Measurements from ENCODE around the gene HTT. TPM values are rescaled to one million over a fixed set of nuclear protein-coding genes. Genes with fewer than 3 reads are reported as not detected.
A peak's percentile ranks its signal among the peaks of the same experiment; 100 is the strongest.

Gene HTT
- total RNA-seq, 1 donor from 2014 or later, result 38.5 TPM

DNA sequence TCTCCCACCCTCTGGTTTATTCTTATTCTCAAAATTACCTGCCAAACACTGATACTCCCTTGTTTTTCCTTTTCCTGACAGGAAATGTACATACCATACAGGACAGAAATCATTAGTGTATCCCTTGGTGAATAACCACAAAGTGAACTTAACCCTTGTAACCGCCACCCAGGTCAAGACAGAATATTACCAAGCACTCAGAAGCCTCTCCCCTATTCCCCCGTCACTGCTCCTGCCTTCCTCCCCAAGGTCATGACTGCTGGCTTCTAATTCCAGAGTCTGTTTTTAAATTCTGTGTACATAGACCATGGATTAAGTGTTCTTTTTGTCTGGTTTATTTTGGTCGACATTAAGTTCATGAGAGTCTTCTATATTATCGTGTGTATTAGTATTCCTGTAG is 37.7 kb downstream of the HTT start:
- Mint-ChIP-seq H3K4me3 (ENCODE audit: unreplicated experiment) (no peak overlapping the region), H3K36me3 (ENCODE audit: low read depth) (peaks cover 23% of the 10 kb centered on the region), H3K9me3 (ENCODE audit: low read depth) (no peaks in the 10 kb centered on the region), H3K4me1 (ENCODE audit: low read depth) (peaks cover 37% of the 10 kb centered on the region), H3K27ac (ENCODE audit: unreplicated experiment) (peak overlapping the region; percentile 15), H3K27me3 (ENCODE audit: low read depth) (no peaks in the 10 kb centered on the region)
- DNase-seq (ENCODE audit: low spot score), result no peak
- TF ChIP-seq, protein P1, sequence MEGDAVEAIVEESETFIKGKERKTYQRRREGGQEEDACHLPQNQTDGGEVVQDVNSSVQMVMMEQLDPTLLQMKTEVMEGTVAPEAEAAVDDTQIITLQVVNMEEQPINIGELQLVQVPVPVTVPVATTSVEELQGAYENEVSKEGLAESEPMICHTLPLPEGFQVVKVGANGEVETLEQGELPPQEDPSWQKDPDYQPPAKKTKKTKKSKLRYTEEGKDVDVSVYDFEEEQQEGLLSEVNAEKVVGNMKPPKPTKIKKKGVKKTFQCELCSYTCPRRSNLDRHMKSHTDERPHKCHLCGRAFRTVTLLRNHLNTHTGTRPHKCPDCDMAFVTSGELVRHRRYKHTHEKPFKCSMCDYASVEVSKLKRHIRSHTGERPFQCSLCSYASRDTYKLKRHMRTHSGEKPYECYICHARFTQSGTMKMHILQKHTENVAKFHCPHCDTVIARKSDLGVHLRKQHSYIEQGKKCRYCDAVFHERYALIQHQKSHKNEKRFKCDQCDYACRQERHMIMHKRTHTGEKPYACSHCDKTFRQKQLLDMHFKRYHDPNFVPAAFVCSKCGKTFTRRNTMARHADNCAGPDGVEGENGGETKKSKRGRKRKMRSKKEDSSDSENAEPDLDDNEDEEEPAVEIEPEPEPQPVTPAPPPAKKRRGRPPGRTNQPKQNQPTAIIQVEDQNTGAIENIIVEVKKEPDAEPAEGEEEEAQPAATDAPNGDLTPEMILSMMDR (IDR thresholded peaks at IDR 0.05), result no peak

DNA sequence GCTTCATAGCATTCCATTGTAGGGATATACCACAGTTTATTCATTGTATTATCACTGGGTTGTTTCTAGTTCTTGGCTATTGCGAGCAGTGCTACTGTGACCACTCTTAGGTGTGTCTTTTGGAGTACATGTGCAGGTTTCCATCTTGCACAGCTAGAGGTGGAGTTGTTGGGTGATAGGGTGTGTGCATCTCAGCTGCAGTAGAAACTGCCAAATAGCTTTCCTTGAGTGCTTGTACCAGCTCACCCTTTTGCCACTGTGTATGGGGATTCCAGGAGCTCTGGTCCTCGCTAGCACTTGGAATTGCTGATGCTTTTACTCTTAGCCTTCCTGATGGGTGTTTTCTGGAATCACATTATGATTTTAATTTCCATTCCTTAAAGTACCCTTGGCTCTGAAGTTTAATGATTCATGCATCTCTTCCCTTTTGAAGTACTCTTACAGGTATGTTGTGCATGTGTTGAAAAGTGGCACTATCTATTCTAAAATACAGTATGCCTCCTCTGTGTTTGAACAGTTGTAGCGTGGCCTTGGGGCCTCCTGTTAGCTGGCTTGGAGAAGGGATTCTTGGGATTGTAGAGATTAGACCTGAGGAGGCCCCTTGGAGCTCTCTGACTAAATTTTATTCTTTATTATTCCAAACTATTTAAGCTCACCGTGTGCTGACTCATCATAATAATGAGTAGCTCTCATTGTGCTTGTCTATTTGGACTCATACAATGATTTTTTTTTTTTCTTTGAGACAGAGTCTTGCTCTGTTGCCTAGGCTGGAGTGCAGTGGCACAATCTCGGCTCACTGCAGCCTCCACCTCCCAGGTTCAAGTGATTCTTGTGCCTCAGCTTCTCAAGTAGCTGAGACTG is 38.4 kb downstream of the HTT start:
- Mint-ChIP-seq H3K4me1 (ENCODE audit: low read depth) (peaks cover 30% of the 10 kb centered on the region), H3K27me3 (ENCODE audit: low read depth) (no peaks in the 10 kb centered on the region), H3K36me3 (ENCODE audit: low read depth) (peaks cover 24% of the 10 kb centered on the region), H3K9me3 (ENCODE audit: low read depth) (no peaks in the 10 kb centered on the region), H3K4me3 (ENCODE audit: unreplicated experiment) (no peak overlapping the region), H3K27ac (ENCODE audit: unreplicated experiment) (no peak overlapping the region)
- no peak for DNase-seq (ENCODE audit: low spot score)
- TF ChIP-seq, protein P1 (IDR thresholded peaks at IDR 0.05), result no peak

DNA sequence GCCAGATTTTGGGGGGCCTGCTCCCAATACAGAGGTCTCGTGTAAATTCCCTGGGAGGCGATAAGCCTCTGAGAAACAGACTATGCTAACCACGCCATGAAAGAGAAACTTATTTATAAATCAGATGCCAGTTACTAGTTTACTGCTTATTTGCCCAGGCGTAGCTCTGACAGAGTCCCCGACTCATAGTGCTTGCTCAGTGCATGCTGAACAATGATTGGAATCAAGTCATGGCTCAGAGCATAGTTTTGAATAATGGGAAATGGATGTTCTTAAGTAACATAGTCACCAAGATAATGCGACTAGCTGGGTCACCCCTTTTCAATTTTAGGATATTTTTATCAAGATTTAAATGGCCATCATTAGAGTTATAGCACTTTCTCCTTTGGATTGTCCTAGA is 39.9 kb downstream of the HTT start:
- no peak for DNase-seq (ENCODE audit: low spot score)
- Mint-ChIP-seq H3K4me1 (ENCODE audit: low read depth) (peaks cover 24% of the 10 kb centered on the region), H3K4me3 (ENCODE audit: unreplicated experiment) (no peak overlapping the region), H3K36me3 (ENCODE audit: low read depth) (peaks cover 25% of the 10 kb centered on the region), H3K27me3 (ENCODE audit: low read depth) (no peaks in the 10 kb centered on the region), H3K27ac (ENCODE audit: unreplicated experiment) (no peak overlapping the region), H3K9me3 (ENCODE audit: low read depth) (no peaks in the 10 kb centered on the region)
- TF ChIP-seq, protein P1 (IDR thresholded peaks at IDR 0.05), result no peak

DNA sequence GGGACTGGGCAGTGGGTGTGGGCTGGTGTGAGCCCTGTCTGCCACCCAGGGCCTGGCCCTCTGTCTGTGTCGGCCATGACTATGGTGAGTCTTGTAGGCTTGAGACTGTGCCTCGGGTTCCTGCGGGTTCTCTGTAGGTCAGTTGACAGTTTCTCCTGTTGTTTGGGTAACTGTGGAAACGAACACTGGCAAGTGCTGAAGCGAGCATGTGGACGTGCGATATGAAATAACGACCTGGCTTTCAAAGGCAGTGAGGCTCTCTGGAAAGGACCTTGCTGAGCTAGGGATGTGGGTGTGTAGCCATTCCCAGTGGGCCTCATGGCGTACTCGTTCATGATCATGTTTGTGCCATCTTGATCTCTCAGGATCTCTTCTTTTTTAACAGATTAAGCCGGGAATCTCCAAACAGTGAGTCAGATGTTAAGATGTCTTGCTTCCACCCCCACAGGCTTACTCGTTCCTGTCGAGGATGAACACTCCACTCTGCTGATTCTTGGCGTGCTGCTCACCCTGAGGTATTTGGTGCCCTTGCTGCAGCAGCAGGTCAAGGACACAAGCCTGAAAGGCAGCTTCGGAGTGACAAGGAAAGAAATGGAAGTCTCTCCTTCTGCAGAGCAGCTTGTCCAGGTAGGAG is 41.3 kb downstream of the HTT start:
- Mint-ChIP-seq H3K27ac (ENCODE audit: unreplicated experiment) (no peak overlapping the region), H3K9me3 (ENCODE audit: low read depth) (no peaks in the 10 kb centered on the region), H3K36me3 (ENCODE audit: low read depth) (peaks cover 22% of the 10 kb centered on the region), H3K4me1 (ENCODE audit: low read depth) (peaks cover 20% of the 10 kb centered on the region), H3K4me3 (ENCODE audit: unreplicated experiment) (no peak overlapping the region), H3K27me3 (ENCODE audit: low read depth) (no peaks in the 10 kb centered on the region)
- DNase-seq (ENCODE audit: low spot score), result no peak
- TF ChIP-seq, protein P1 (IDR thresholded peaks at IDR 0.05), result no peak

DNA sequence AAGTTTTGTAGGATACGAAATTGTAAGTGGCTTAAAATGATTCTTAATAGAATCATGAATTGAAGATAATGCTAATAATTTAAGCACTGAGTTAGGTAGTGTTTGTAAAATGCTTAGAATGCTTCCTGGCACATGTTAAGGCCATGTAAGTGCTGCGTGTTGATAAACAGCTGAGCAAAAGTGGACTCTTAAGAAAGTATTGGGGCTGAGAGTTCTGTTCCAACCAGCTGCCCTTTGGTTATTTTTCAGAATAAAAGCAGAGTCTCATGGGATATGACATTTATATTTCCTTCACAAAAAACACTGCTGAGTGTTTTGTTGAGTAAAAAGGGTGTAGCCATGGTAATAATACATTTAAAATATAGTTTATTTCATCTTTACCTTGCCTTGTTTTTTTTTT is 42.5 kb downstream of the HTT start:
- TF ChIP-seq, protein P1 (IDR thresholded peaks at IDR 0.05), result no peak
- peaks cover 20% of the 10 kb centered on the region for H3K36me3 Mint-ChIP-seq (ENCODE audit: low read depth)
- no peaks in the 10 kb centered on the region for H3K27me3 Mint-ChIP-seq (ENCODE audit: low read depth)
- H3K27ac Mint-ChIP-seq (ENCODE audit: unreplicated experiment), result no peak overlapping the region
- DNase-seq (ENCODE audit: low spot score), result no peak
- no peaks in the 10 kb centered on the region for H3K9me3 Mint-ChIP-seq (ENCODE audit: low read depth)
- H3K4me3 Mint-ChIP-seq (ENCODE audit: unreplicated experiment), result no peak overlapping the region
- peaks cover 16% of the 10 kb centered on the region for H3K4me1 Mint-ChIP-seq (ENCODE audit: low read depth)

Data from chondrocyte (in vitro differentiated cells).